Bronchial epithelial cell (primary cell): ENCODE measurements around the gene DVL2. TPM values are rescaled to one million over a fixed set of nuclear protein-coding genes. Genes with fewer than 3 reads are reported as not detected.
A peak's percentile ranks its signal among the peaks of the same experiment; 100 is the strongest.

ENCODE experiments used
- DNase-seq: peaks from one replicate; pipeline ENCODE4 v3.0.0-alpha.2; 2010; ENCODE audit warnings: low read depth
- FAIRE-seq: peaks from 2 replicates; lab custom pipeline; 2011; peaks lifted over from hg19 to GRCh38; lab: Jason Lieb, UNC
- H3K27me3 ChIP-seq: 2 replicates; pipeline ENCODE4 v1.5.1; 2011; ENCODE audit warnings: low read length; ENCODE audit not compliant: control insufficient read depth, insufficient read depth
- H3K36me3 ChIP-seq: 2 replicates; pipeline ENCODE4 v1.5.1; 2011; ENCODE audit warnings: low read length; ENCODE audit not compliant: control insufficient read depth, insufficient read depth
- H3K4me3 ChIP-seq: 2 replicates; pipeline ENCODE4 v1.5.1; 2011; ENCODE audit warnings: mild to moderate bottlenecking, low read depth, low read length, control low read depth
- total RNA-seq: library from RNA; depleted of rRNA; stranded (reverse); fragments of >200 nt; gene quantifications from 2 replicates; pipeline ENCODE4 v1.2.1, GENCODE V29; 2014
- TF ChIP-seq, protein P1 (sequence below): IDR thresholded peaks from 2 replicates; pipeline ENCODE4 v1.5.1; 2011; ENCODE audit warnings: mild to moderate bottlenecking, moderate library complexity, low read length, control low read depth, inconsistent platforms; ENCODE audit not compliant: insufficient read depth, severe bottlenecking

DVL2 gene
- total RNA-seq, 1 donor from 2014 or later: 52.1 TPM

DNA sequence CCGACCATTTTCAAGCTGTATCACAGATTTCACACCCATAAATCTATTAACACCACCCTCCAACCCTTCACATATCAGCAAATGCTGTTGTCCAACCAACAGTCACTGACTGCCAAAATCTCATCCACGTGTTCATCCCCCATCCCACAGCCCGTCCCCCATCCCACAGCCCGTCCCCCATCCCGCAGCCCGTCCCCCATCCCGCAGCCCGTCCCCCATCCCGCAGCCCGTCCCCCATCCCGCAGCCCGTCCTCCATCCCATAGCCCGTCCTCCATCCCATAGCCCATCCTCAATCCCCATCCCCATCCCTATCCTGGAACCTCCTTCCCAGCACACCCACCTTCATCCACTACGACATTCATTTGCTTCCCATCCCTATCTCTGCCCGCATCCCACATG lies 28.8 kb downstream of the DVL2 start:
- no peaks in the 10 kb centered on the region for H3K36me3 ChIP-seq
- H3K27me3 ChIP-seq: no peaks in the 10 kb centered on the region
- DNase-seq (no peak), FAIRE-seq (no peak)
- H3K4me3 ChIP-seq: peak overlapping the region; percentile 48
- TF ChIP-seq, protein P1, sequence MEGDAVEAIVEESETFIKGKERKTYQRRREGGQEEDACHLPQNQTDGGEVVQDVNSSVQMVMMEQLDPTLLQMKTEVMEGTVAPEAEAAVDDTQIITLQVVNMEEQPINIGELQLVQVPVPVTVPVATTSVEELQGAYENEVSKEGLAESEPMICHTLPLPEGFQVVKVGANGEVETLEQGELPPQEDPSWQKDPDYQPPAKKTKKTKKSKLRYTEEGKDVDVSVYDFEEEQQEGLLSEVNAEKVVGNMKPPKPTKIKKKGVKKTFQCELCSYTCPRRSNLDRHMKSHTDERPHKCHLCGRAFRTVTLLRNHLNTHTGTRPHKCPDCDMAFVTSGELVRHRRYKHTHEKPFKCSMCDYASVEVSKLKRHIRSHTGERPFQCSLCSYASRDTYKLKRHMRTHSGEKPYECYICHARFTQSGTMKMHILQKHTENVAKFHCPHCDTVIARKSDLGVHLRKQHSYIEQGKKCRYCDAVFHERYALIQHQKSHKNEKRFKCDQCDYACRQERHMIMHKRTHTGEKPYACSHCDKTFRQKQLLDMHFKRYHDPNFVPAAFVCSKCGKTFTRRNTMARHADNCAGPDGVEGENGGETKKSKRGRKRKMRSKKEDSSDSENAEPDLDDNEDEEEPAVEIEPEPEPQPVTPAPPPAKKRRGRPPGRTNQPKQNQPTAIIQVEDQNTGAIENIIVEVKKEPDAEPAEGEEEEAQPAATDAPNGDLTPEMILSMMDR: no peak

DNA sequence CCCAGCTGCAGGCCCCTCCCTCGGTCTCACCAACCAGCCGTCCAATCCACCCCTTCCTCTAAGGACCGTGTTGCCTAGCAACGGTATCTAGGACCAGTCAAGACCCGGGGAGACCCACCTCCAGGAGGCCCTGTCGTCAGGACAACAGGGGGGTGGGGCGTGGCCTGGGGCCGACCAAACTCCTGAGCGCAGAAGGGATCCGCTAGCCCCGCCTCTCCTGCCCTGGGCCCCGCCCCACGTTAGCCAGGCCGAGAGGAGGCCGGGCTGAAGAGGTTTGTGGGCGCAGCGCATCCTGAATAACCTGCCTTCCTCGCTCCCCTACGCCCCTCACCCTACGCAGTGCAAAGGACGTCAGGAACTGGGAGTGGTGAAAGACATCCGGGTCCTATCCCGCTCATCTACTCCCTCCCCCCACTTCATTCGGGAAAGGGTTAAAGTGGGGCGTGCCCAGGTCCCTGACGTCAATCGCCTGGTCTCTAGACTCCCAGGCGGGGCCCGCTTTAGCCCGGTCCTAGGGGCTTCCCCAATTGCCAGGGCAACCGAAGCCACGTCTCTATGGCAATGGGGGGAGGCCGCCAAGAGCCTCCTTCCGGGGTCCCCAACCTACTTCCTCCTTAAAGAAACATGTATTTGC lies 29.4 kb downstream of the DVL2 start:
- FAIRE-seq: no peak

DNA sequence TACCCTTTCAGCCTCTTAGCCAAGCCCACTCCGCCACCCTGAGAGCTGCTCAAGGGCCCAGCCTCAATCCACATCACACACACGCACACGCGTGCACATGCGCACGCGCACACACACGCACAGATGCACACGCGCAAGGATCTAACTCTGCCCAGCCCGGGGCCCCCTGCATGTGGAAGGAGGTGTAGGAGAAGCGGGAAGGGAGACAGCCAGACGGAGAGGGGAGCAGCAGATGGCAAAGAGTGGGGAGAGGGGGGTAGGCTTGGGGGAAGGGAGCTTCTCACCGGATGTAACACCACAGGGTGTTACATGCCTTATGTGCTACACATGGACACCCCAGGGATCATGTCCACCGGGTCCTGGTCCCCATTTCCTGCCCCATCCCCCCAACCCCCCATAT lies 30.0 kb downstream of the DVL2 start:
- Histone ChIP-seq H3K27me3 (no peaks in the 10 kb centered on the region), H3K36me3 (no peaks in the 10 kb centered on the region), H3K4me3 (peak overlapping the region; percentile 48)
- DNase-seq (no peak), FAIRE-seq (no peak)
- TF ChIP-seq, protein P1: no peak

More for the DNA sequence above, 29.4 kb downstream of the DVL2 start:
- H3K27me3 ChIP-seq: no peaks in the 10 kb centered on the region
- peak; percentile 63 for DNase-seq
- peak overlapping the region; percentile 48 for H3K4me3 ChIP-seq
- H3K36me3 ChIP-seq: no peaks in the 10 kb centered on the region
- TF ChIP-seq, protein P1: no peak

DNA sequence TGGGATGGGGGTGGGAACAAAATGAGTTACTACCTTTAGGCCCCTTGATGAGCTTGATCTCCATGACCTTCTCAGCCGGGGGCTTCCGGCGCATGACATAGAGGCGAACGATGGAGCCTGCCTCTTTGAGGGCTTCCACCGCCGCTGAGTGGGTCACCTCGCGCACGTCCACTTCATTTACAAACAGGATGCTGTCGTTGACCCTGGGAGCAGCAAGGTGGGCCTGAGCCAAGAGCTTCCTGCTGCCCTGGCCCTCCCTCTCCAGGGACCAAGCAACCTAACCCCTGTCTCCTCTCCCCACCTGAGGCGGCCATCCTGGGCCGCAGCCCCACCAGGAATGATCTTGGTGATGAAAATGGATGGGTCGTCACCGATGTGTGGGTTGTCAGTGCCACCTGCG lies 30.9 kb downstream of the DVL2 start:
- H3K36me3 ChIP-seq: no peaks in the 10 kb centered on the region
- H3K27me3 ChIP-seq: no peaks in the 10 kb centered on the region
- no peak overlapping the region for H3K4me3 ChIP-seq
- TF ChIP-seq, protein P1: no peak
- DNase-seq: no peak
- no peak for FAIRE-seq

DNA sequence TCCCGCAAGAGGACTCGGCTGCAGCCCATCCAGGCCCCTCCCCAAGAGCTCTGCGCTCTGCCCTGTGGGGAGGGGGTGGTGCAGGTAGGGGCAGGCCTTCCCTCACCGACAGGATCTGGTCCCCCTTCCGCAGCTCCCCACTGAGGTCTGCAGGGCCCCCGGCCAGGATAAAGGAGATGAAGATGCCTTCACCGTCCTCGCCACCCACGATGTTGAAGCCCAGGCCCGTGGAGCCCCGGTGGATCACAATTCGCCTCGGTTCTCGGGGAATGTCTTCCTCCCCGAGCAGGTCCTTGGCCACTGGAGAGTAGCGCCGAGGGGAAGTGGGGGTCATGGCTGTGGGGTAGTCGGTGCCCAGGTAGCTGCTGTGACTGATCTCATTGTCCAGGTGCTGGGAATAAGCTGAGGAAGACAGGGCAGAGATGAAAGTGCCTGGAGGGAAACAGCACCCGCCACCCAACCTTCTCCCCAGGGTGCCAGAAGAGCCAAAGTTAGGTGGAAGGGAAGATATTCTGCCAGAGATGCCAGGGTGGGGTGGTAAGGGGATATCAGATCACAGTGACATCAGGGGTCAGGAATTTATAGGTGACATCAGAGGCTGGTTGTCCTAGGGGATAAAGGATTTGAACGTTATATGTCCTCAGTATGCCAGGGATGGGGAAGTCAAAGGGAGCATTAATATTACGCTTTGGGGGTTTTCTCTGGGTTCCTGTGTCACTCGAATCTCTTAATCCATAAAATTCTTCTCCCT lies 37.5 kb downstream of the DVL2 start:
- TF ChIP-seq, protein P1: no peak
- Histone ChIP-seq H3K4me3 (no peak overlapping the region), H3K27me3 (no peaks in the 10 kb centered on the region), H3K36me3 (no peaks in the 10 kb centered on the region)
- DNase-seq: no peak
- peak; percentile 72 for FAIRE-seq

DNA sequence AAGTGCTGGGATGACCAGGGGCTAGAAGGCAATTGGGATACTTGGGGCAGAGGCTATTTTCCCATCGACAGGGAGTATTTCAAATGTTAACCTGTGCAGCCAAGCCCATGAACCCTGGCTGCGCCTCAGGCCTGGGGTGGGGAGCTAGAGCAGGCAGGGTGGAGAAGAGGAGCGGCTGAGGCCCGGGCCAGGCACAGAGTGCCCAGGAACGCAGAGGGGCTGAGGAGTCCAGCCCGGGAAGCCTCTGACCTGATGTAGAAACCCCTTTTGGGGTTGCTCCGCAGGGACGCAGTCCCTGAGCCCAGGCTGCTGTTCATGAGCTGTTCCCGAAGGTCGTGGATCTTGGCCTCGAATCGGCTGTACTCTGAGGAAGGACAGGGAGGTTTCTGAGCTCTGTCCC lies 38.3 kb downstream of the DVL2 start:
- no peak for DNase-seq
- no peaks in the 10 kb centered on the region for H3K27me3 ChIP-seq
- no peak overlapping the region for H3K4me3 ChIP-seq
- no peaks in the 10 kb centered on the region for H3K36me3 ChIP-seq
- TF ChIP-seq, protein P1: no peak
- no peak for FAIRE-seq
